NCI-H2227 (cell line): ENCODE results near the gene TIMM44.

Experiments used
- DNase-seq: peaks from one replicate; lab custom pipeline; 2025; ENCODE audit not compliant: unreplicated experiment; lab: John Stamatoyannopoulos, UW

Gene TIMM44

GRCh38 chr19:7915250-7916102 lies 28.0 kb downstream of the TIMM44 start:
- DNase-seq = no peak

- DNase-seq = no peak
These were observed 28.8 kb downstream of the TIMM44 start, which contains the start of gene TGFBR3L for GRCh38 chr19:7914598-7915045. Gene TGFBR3L (plus strand): TSS chr19:7914830.

GRCh38 chr19:7914099-7914498 lies 29.4 kb downstream of the TIMM44 start:
- DNase-seq = no peak

DNA sequence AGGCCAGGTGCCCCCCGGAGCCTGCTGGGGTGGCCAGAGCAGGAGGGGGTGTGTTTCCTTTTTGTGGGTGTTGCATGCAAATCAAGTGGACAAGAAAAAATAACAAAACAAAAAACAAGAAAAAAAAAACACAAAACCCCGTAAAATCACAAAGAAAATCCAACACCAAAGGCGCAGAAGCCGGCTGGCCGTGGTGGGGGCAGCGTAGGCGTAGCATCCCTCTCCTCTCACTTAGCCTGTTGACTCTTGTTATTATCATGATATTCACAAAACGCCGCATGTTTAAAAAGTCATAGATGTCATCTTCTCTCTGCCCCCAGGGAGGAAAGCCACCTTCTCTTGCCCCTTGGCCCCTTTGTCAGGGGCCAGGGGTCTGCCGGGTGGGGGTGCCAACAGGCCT lies 29.8 kb downstream of the TIMM44 start:
- no peak for DNase-seq

DNA sequence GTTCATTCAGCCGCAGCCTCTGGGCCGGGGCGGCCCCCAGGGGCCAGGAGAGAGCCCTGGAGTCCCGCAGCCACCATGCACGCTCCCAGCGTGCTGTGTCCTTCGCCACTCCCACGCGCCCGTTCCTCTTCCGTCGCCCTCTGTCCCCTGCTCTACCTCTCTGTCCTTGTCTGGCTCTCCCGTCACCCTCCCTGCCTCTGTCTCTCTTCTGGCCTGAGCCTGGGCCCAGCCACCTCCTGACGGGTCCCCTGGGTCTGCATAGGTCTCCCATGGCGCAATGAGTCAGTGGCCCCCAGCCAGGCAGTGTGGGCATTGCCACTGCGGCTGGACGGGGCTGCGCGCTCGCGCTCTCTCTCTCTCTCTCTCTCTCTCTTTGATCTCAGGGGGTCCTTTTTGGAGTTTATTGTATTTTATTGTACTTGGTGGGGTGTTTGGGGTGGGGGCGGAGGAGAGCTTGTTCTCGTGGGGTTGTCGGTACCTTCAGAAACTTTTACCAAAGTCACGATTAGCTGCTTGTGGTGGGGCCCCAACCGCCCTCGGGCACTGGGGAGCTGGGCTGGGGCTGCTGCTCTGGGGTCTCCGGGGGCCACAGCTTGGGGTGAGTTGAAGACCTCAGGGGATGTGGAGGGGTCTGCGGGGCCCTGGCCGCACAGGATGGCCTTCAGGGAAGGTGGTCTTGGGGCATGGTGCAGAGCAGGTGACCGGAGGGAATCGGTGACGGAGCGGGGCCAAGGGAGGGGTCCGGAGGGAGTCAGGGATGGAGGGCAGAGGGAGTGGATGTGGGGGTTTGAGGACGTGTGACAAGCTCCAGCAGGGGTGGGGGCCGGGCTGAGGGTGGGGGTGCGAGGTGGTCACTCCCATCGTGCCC lies 30.5 kb downstream of the TIMM44 start:
- DNase-seq = no peak

GRCh38 chr19:7912144-7912696 lies 31.2 kb downstream of the TIMM44 start:
- DNase-seq = no peak

DNA sequence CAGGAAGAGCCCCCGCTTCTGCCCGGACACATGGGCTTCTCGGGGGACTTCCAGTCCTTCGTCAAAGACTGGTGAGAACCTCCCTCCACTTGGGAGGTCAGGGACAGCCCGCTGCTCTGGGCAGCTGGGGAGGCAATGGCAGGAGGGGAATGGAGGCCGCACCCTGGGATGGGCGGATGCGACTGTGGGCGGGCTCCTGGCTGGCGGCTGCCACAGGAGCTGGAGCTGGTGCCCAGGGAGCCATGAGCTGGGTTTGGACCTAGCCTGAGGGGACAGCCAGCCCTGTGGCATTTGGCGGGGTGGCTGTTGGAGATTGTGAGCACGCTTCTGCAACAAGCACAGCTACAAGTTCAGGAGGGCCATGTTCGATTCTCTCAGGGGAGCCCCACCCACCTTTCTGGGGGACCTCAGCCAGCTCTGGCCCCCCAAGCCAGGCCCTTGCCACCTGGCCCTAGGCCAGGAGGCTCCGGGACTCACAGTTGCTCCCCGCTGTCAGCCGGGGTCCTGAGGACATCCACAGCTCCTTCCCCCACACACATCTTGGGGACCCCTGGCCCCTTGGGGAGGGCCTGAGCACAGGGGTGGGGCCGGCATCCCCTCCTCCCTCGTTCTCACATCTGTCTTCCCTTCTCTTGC lies 31.8 kb downstream of the TIMM44 start:
- DNase-seq = no peak

- DNase-seq = no peak
These were observed 32.9 kb downstream of the TIMM44 start for GRCh38 chr19:7910321-7911161.

DNA sequence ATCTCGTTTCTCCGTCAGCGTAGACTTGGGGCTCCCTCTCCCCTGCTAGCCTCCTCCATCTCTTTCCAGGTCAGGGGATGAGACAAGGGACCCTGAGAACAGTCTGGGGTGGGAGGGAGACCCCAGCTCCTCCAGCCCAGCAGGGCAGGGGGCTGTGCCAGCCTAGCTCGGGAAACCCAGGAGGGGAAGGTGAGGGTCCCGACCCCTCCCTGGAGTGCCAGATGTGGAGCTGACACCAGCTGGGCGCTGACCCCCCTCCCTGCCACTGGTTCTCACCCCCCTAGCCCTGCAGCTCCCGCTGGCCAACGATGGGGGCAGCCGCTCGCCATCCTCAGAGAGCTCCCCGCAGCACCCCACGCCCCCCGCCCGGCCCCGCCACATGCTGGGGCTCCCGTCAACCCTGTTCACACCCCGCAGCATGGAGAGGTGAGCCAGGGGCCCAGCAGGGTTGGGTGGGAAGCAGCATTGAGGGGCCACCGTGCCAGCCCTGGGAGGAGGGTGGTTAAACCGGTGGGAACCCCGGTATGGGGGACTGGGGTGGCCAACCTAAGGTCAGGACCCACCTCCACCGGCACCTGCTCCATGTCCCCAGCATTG lies 33.9 kb downstream of the TIMM44 start:
- DNase-seq = no peak

- DNase-seq = no peak
These were observed 34.6 kb downstream of the TIMM44 start for GRCh38 chr19:7908742-7909461.

DNA sequence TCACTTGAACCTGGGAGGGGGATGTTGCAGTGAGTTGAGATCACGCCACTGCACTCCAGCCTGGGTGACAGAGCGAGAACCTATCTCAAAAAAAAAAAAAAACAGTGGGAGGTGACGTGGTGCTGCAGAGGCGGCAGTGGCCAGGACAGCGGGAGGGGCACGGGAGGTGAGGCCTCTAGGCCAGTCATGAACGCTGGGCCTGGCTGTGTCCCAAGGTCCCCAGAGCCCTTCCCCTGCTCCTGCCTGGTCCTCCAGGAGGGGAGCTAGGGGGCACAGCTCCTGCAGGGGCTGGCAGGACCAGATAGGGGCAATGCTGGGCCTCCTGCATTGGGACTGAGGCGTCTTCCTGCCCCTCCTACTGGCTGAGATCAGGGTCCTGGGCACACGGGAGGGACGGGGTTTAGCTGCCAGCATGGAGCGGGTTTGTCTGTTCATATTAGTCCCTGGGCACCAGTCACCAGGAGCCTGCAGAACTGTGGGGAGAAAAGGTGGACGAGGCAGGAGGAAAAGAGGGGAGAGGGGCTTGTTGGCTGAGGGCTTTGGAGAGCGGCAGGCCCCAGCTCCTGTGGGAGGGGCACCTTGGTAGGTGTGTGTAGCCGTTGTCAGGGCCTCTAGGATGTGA lies 35.3 kb downstream of the TIMM44 start:
- DNase-seq = no peak

GRCh38 chr19:7907544-7907943 lies 35.9 kb downstream of the TIMM44 start:
- no peak for DNase-seq

DNA sequence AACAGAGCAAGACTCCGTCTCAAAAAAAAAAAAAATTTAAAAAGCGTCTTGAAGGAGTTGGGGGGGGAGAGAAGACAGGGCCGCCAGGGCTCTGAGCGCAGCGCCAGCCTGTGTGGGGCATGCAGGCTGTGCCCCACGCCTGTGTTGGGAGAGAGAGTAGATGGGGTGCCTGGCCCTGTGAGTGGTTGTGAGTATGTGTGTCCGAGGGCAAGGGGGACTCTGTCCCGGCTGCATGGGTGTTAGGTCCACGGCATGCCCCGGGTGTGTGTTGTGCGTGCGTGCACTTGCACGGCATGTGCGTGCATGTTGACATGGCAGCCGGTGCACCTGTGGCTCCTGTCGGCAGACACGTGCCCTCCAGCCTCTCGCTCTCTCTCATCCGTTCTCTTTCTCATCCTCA lies 36.3 kb downstream of the TIMM44 start:
- no peak for DNase-seq

GRCh38 chr19:7905859-7906258 lies 37.6 kb downstream of the TIMM44 start:
- no peak for DNase-seq

- no peak for DNase-seq
These were observed 38.2 kb downstream of the TIMM44 start for GRCh38 chr19:7905268-7905667.

DNA sequence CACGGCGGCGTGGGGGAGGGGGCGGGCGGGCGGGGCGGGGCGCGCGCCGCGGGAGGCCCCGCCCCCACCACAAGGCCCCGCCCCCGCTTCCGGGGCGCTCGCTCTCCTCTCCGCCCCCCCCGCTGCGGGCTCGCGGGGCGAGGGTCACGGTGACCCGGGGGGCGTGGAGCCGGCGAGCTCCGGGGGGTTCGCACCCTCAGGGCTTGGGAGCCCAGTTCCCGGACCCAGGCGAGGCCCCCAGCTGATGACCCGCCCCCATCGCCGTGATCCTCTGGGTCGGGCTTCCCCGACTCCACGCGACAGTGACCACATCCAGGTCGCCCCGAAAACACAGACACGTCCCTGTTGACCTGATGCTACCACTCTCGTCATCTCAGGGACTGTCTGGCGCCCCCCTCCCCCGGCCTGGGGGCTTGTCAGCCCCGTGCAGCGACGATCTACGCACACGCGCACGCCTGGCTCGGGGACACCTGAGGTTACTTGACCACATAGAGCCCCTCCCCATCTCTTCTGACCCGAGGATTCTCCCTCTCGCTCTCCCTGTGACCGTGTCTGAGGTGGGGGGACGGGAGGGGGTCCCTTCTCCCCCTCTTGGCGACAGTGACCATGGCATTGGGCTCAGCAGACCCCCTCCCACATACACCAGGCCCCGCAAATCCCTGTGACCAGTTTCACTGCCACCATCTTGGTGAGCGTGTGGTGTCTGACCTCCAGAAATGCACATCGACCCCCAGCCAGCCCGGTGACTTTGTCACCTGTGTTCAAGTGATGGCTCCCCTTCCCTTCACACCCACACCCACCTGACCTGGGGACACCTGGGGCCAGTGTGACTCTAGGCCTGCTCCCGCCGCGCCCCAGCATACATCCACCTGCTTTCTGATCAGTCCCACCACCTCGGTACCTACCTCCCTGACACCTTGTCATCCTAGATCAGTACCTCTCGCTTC lies 39.1 kb downstream of the TIMM44 start:
- peak; percentile 39 for DNase-seq

- peak; percentile 99 for DNase-seq
These were observed 40.0 kb downstream of the TIMM44 start, which contains the start of gene MAP2K7 for GRCh38 chr19:7903244-7904073. Gene MAP2K7 (plus strand): TSS chr19:7903877. CDS start chr19:7903945, 68 bp downstream.
